ENCODE results near the gene HDAC5.

- TF ChIP-seq CTCF (conservative IDR thresholded peaks at IDR 0.05; ENCODE audit: low read length) = no peak
- no peak for TF ChIP-seq EZH2phosphoT487 (IDR thresholded peaks at IDR 0.05; ENCODE audit: borderline replicate concordance, low read depth, low read length)
Measured at GRCh38 chr17:44130693-44131349, 7.4 kb upstream of the HDAC5 start.

Measured in OCI-LY7 (cell line).